ENCODE measurements around the gene PLCB1.
A peak's percentile ranks its signal among the peaks of the same experiment; 100 is the strongest.

PLCB1 gene

DNA sequence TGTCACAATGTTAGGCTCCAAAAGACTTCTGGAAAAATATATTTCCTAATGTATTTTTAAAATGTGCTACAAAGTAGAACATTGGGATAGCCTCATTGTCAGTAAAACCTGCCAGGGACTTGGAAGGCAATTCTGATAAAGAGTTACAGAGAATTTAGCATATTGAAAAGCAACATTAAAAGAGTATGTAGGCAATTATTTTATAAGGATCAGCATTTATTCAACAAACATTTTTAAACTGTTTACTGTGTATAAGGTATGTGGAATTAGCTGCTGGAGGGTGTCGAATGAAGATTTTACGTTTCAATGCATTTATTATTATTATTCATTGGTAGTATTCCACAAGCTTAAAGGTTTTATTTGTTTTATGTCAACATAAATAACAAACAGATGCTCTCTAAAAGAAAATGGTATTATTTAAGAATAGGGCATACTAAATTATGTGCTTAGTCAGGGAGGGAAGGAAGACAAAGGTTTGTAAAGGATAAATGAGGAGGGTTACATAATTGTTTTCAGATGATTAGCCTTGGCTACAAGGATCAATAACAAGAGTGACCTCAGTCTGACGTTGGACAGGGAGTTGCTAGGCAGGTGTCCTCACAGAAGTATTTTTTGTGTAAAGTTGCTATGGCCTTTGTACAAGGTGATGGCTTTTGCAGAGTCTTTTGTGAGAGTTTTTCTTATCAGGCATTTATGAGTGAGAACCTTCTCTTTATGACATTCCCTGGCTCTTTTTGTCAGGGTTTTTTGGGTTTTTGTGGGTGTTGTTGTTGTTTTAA, 623.5 kb downstream of the PLCB1 start:
- no peak for DNase-seq

DNA sequence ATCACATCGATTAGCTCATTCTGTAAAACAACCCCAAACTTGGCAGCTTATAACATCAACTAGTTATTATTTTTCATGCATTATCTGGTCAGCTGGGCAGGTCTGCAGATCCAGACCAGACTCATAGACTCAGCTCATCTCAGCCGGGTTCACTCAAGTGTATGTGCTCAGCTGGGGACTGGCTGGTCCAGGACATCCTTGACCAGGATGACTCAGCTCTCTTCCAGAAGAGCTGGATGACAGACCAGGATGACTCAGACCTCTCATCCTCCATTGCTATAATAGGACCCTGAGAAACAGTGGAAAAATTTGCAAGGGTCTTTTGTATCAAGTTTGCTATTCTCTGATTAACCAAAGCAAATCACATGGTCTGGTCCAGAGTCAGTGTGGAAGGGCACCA, 624.3 kb downstream of the PLCB1 start:
- DNase-seq = no peak

- peak; percentile 53 for DNase-seq
These were observed 625.1 kb downstream of the PLCB1 start for GRCh38 chr20:8757146-8757545.

GRCh38 chr20:8764344-8764962, 632.4 kb downstream of the PLCB1 start:
- peak; percentile 39 for DNase-seq

DNA sequence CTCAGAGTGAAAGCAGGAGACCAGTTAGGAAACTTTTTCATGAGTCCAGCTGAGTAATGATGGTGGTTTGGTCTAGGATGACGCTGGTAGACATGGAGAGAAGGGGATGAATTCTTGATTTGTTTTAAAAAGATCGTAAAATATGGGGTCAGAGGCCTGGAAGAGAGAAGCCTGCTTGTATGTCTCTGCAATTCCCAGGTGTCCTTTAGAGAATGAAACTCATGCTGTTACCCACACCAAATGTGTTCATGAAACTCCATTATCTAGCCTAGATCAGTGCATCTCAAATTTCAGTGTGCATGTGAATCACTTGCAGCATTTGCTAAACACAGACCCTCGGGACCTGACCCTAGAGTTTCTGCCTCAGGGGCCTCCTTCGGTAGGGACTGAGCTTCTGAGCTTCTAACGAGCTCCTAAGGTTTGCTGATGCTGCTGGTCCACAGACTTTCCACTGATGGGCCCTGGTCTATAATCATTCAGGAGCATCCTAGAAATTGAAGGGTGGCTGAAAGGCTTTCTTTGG, 634.9 kb downstream of the PLCB1 start:
- DNase-seq = peak; percentile 84

- no peak for DNase-seq
These were observed 642.3 kb downstream of the PLCB1 start for GRCh38 chr20:8774412-8774811.

DNA sequence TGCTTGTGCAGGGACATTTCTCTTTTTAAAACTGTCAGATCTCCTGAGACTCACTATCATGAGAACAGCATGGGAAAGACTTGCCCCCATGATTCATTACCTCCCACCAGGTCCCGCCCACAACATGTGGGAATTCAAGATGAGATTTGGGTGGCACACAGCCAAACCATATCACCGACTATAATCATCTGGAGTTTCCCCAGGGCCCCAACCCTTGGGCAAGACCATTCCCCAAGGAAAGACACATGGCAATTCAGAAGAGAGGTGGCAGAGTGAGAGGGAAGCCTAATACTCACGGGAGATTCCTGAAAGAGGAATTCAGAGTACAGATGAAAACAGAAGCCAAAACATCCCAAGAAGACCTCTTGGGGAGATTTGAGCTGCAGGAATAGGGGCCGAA, 645.8 kb downstream of the PLCB1 start:
- peak; percentile 82 for DNase-seq

- no peak for DNase-seq
These were observed 646.3 kb downstream of the PLCB1 start for GRCh38 chr20:8778387-8778786.

DNA sequence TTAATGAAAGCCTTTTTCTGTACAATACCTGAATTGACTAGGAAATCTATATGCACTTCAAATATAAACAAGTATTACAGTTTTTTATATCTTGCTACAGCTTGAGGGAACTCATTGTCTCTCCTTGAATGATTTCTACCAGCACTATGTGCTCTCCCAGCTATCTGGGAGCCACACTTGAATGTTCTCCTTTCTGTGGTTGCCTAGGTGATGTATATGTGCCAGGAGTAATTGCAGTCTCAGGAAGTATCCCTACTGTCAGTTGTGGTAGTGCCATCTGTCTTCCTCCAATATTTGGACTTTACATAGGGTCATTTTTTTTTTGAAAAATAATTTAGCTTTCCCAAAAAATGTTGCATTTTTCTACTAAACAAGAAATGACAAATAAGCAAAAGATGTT, 648.8 kb downstream of the PLCB1 start:
- peak; percentile 57 for DNase-seq

- no peak for DNase-seq
These were observed 650.7 kb downstream of the PLCB1 start for GRCh38 chr20:8782804-8783203.

DNA sequence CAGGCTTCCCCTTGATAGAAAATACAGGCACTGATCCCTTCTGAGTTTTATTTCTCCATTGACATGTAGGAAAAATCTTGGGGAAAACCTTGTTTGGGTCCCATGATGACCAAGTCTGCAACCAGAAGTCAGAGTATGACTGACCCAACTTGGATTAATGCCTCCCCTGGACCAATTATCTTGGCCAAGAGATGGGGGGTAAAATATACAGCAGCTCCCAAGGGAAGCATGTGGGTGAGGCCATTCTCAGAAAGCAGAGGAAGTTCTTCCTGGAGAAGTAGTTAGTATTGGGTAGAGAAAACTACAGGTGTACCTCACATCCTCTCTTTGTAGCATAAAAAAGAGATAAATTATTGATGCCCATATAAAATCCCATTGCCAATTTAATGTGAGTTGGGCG, 651.7 kb downstream of the PLCB1 start:
- no peak for DNase-seq

GRCh38 chr20:8786383-8786782, 654.3 kb downstream of the PLCB1 start:
- no peak for DNase-seq

DNA sequence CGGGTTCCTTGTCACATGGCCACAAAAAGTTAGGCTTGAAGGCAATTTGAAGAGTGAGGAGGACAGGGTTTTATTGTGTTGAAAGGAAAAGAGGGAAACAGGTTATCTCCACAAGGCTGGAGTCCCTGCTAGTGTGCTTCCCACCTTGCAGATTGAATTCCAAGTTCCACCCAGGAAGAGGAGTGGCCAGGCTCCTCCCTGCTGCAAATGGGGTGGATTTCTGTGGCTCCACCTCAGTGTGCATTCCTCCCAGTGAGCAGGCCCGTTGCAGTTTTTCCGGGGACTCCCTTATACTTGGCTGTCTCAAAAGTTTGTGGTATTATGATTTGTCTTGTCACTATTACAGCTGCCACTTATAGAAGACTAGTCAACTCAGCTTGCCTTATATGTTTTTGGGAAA, 655.0 kb downstream of the PLCB1 start:
- DNase-seq = no peak

DNA sequence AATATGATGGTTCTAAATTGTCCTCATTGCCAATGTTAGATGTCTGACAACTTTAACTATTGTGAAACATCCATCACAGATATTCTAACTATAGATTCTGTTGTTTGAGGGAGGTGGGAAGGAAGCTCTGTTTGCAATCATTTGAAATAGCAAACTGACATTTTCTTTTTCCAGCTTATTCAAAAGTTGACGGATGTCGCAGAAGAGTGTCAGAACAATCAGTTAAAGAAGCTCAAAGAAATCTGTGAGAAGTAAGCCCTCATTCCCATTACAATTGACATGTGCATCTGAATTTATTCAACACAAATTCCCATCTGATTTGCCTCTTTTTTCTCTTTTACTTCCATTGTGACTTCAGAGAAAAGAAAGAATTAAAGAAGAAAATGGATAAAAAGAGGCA, 656.2 kb downstream of the PLCB1 start:
- no peak for DNase-seq

DNA sequence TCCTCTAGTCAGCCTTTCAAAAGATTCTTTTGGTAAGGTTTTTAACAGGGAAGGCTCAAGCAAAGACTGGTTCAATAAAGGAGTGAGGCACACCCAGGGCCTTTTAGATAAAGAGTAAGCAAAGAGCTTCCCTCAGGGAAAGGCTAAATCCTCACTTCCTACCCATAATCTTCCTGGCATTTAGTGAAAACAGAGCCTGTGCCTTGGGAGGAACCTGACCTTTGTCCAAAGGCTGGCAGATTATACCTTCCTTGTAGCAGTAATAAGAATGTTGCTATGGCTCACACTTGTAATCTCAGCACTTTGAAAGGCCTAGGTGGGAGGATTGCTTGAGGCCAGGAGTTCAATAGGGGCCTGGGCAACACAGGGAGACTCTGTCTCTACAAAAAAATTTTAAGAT, 656.8 kb downstream of the PLCB1 start:
- DNase-seq = no peak

DNA sequence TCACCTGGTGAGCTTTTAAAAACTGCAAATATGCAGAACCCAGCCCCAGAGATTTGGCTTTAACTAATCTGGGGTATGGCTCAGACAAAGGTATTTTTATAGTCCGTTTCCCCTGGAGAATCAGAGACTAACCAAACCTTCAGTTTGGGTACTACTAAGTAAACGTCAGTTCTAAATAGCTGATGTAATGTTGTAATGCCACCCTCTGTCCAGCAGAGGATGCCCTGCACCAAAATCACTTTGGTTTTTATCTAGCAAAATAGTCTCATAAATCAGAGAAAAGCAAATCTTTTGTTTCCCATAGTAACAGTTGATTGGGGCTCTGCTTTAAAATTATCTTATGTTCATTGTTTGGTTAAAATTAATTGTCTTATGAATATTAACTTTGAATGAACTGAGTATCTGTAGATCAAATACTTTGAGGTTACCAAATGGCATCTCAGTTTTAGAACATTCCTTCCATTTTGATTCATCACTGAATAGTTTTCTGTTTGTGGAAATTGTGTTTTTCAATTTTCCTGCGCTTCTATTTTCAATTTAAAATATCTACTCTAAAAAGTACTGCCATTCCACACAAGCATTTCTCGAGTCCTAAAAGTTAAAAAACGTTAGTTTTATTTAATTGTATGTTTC, 658.5 kb downstream of the PLCB1 start:
- peak; percentile 36 for DNase-seq

DNA sequence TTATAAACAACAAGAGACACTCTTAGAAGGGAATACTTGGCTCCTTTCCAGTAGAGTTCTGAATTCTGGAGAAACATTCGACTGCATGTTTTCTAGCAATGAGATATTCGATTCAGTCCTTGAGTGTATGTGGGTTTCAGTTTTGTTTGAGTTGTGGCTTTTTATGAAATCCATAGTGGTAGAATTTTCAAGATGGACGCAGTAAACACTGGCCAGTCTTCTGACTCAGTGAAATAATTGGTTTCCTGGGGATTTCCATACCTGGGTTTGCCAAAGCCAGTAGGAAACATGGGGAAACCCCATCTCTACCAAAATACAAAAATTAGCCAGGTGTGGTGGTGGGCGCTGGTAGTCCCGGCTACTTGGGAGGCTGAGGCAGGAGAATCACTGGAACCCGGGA, 663.3 kb downstream of the PLCB1 start:
- no peak for DNase-seq

DNA sequence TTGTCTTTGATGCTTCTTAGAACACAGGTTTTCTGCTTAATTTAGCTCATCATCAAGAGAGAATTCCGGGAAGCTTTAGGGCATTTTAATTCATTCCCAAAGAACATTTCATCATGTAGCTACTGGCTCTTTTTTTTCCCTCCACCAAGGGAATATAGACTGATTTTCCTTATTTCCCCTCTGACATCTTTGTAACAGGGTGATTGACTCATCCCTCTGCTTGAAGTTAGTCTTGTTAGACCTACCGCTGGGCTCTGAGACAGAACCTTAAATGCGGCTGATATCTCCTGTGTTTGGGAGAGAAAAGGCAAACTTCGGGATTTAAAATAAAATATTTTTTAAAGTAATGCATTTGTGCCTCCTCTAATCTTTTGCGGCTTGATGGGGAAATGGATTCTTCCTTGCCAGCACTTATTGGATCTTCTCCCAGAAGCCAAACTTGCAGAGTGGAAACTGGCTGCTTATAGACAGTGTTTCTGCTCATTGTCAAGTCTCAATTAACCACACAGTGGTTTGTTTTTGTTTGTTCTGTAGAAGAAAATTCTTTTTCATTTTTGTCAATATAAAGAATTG, 664.1 kb downstream of the PLCB1 start:
- no peak for DNase-seq

- no peak for DNase-seq
These were observed 666.4 kb downstream of the PLCB1 start for GRCh38 chr20:8798505-8798904.

- no peak for DNase-seq
These were observed 668.0 kb downstream of the PLCB1 start for GRCh38 chr20:8800089-8800488.

DNA sequence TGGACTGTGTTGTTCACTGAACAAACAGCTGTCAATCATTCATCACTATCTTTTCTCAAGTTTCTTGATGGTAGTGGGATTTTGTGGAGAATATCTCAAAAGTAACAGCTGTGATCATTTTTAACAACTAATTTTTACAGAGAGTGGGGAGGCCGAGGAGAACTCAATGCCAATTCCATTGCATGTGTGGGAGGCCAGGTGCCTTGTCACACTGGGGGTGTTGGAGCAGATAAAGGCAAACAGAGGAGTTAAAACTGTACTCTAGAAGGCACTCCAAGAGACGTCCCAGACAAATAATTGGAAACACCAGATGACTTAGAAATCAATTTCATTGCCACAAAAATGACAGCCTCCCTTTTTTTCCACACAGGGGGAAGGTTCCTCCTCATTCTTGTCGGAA, 669.6 kb downstream of the PLCB1 start:
- DNase-seq = no peak

GRCh38 chr20:8803065-8803464, 671.0 kb downstream of the PLCB1 start:
- DNase-seq = peak; percentile 16

GRCh38 chr20:8803941-8804340, 671.9 kb downstream of the PLCB1 start:
- DNase-seq = no peak
